KBM-7 (cell line): Measurements from ENCODE around the gene RIC8B.
"Not testable (repeated sequence)": the region's sequence is repeated elsewhere in the genome, so short reads cannot be mapped to it uniquely, and the experiment has no call there.

Experiments used
- DNase-seq: peaks from one replicate; pipeline ENCODE4 v3.0.0-alpha.2; 2015
- in situ Hi-C: fragments of 300-500 bp; cut with MboI; formaldehyde crosslinking; loops from 2 replicates; pipeline ENCODE4 v1.14.3; 2020; ENCODE audit warnings: low sequenced_read_pairs, low pct_unique_long_range_greater_than_20kb, mixed read lengths

Gene RIC8B

GRCh38 chr12:106914796-106915634, 140.5 kb downstream of the RIC8B start:
- in situ Hi-C loops = loop anchor here (25.0 kb wide), 2 partner anchors 528 to 678 kb away; partner anchors contain the start of gene CKAP4
- DNase-seq = no peak

GRCh38 chr12:106915635-106916026, 141.1 kb downstream of the RIC8B start:
- no peak for DNase-seq
- in situ Hi-C loops = loop anchor here (25.0 kb wide), 2 partner anchors 528 to 678 kb away; partner anchors contain the start of gene CKAP4

DNA sequence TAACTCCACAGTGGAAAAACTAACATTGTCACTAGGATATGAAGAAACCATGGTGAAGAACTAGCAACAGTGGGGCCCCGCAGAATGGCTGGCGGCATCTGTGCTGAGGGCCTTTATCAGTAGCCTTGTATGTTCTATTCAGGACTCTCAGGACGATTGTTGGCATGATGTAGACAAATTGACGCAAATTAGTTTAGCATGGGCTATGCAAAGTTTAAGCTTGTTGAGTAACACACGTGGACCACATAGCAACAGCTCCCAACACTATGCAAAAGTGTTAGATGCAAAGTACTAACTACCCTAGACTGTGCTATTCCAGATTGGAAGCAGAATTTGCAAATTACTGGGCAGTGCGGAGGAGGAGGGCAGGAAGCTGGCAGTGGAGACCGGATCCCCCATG, 143.0 kb downstream of the RIC8B start:
- no peak for DNase-seq
- in situ Hi-C loops = loop anchor here (25.0 kb wide), 2 partner anchors 530 to 680 kb away; partner anchors contain the start of gene CKAP4

- in situ Hi-C loops = loop anchor here (25.0 kb wide), 2 partner anchors 531 to 681 kb away; partner anchors contain the start of gene CKAP4
- peak; percentile 31 for DNase-seq
Measured at GRCh38 chr12:106918746-106919145, 144.3 kb downstream of the RIC8B start.

GRCh38 chr12:106919910-106920544, 145.5 kb downstream of the RIC8B start:
- in situ Hi-C loops = loop anchor here (25.0 kb wide), 2 partner anchors 533 to 683 kb away; partner anchors contain the start of gene CKAP4

DNA sequence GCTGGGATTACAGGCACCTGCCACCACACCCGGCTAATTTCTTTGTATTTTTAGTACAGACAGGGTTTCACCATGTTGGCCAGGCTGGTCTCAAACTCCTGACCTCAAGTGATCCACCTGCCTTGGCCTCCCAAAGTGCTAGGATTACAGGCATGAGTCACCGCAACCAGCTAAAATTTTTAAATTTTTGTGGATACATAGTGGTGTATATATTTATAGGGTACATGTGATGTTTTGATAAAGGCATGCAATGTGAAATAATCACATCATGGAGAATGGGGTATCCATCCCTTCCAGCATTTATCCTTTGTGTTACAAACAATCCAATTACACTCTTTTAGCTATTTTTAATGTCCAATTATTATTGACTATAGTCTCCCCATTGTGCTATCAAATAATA, 147.5 kb downstream of the RIC8B start:
- in situ Hi-C loops = loop anchor here (25.0 kb wide), 2 partner anchors 535 to 685 kb away; partner anchors contain the start of gene CKAP4
- not testable (repeated sequence) for DNase-seq

More at GRCh38 chr12:106919910-106920544, 145.5 kb downstream of the RIC8B start:
- peak; percentile 49 for DNase-seq

DNA sequence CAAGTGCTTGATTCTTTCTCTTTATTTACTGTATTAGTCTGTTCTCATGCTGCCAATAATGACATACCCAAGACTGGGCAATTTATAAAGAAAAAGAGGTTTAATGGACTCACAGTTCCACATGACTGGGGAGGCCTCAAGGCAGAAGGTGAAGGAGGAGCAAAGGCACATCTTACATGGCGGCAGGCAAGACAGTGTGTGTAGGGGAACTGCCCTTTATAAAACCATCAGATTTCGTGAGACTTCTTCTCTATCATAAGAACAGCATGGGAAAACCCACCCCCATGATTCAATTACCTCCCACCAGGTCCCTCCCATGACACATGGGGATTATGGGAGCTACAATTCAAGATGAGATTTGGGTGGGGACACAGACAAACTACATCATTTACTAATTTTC, 149.1 kb downstream of the RIC8B start:
- in situ Hi-C loops = loop anchor here (25.0 kb wide), 2 partner anchors 536 to 686 kb away; partner anchors contain the start of gene CKAP4
- not testable (repeated sequence) for DNase-seq

DNA sequence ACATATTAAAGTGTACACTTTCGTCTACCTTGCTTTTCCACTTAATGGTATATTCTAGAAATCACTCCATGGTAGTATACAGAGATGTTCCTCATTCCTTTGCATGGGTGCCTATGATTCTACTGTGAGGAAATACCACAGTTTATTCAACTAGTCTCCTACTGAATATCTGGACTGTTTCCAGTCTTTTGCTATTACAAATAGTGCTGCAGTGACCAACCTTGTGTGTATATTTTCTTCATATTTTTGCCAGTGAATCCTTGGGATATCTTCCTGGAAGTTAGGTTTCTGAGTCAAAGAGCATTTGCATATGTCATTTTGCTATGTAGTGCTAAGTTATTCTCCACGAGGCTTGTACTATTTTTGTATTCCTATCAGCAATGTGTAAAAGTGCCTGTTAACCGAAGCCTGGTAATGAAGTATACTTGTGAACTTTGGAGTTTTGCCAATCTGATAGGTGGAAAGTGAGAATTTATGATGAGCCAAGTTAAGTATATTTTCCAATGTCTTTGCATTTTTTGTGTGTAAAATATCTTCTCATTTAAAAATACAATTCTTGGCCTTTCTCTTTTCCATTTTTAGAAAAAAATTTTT, 149.9 kb downstream of the RIC8B start:
- in situ Hi-C loops = loop anchor here (25.0 kb wide), 2 partner anchors 537 to 687 kb away; partner anchors contain the start of gene CKAP4
- DNase-seq = no peak

GRCh38 chr12:106926657-106927056, 152.2 kb downstream of the RIC8B start:
- DNase-seq = no peak
- in situ Hi-C loops = no loop called here

DNA sequence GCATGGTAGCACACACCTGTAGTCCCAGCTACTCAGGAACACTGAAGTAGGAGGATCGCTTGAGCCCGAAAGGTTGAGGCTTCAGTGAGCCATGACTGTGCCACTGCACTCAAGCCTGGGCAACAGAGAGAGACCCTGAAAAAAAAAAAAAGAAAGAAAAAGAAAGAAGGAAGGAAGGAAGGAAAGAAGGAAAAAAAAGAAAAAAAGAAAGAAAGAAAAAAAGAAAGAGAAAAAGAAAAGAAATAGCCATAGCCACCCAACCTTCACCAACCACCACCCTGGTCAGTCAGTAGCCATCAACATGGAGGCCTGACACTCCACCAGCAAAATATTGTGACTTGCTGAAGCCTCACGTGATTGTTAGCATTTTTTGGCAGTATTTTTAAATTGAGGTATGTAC, 159.8 kb downstream of the RIC8B start:
- no peak for DNase-seq
- in situ Hi-C loops = no loop called here
